Panc1 (cell line): ENCODE measurements around the gene POLA1. TPM values are rescaled to one million over a fixed set of nuclear protein-coding genes. Genes with fewer than 3 reads are reported as not detected.

Experiments used
- ATAC-seq: fragments of 200-7000 bp; cut with Tn5 transposase; 2 replicates; pipeline ENCODE4 v1.9.1; 2020; ENCODE audit warnings: mild to moderate bottlenecking, moderate library complexity
- BruUV-seq: library from RNA; stranded (reverse); fragments of 400-500 nt; replicated peaks from 2 replicates; lab custom pipeline; 2021; lab: Mats Ljungman, UMichigan
- CTCF ChIA-PET: fragments of 300-600 bp; sonication (Branson Sonifier 250); formaldehyde crosslinking; loops from one replicate; lab custom pipeline; 2022; ENCODE audit warnings: antibody characterized with exemption; lab: Charles Lee
- POLR2A ChIA-PET: fragments of 300-600 bp; sonication (Branson Sonifier 250); formaldehyde crosslinking; loops from one replicate; lab custom pipeline; 2022; ENCODE audit warnings: antibody characterized with exemption; lab: Charles Lee
- DNase-seq: peaks from one replicate; pipeline ENCODE4 v3.0.0-alpha.2; 2010; ENCODE audit warnings: low read depth, low spot score
- H3K27ac ChIP-seq: 2 replicates; pipeline ENCODE4 v1.5.1; 2011; ENCODE audit warnings: mild to moderate bottlenecking, low read length, inconsistent platforms
- H3K27me3 ChIP-seq: fragments of 200-500 bp; sonication (Bioruptor generic); 2 replicates; pipeline ENCODE4 v1.6.0; 2014; ENCODE audit warnings: low read length, inconsistent platforms; ENCODE audit not compliant: control insufficient read depth, insufficient read depth
- H3K36me3 ChIP-seq: fragments of 200-500 bp; sonication (Bioruptor generic); 2 replicates; pipeline ENCODE4 v1.5.1; 2014; ENCODE audit warnings: inconsistent platforms, mild to moderate bottlenecking, low read length, moderate library complexity; ENCODE audit not compliant: control insufficient read depth, insufficient read depth
- H3K4me1 ChIP-seq: 2 replicates; pipeline ENCODE4 v1.5.1; 2011; ENCODE audit warnings: inconsistent platforms, mild to moderate bottlenecking, low read length, moderate library complexity; ENCODE audit not compliant: control insufficient read depth, insufficient read depth
- H3K4me3 ChIP-seq, 2 experiments: 2 replicates each; pipeline ENCODE4 v1.5.1; 2011 to 2012; ENCODE audit warnings: low read depth in 2 of 2, low read length in 2 of 2, mild to moderate bottlenecking in 2 of 2, inconsistent platforms in 1 of 2, moderate library complexity in 1 of 2
- H3K9me3 ChIP-seq: fragments of 200-500 bp; sonication (Bioruptor generic); 2 replicates; pipeline ENCODE4 v1.5.1; 2014; ENCODE audit warnings: low read depth, mild to moderate bottlenecking, inconsistent platforms, low read length, moderate library complexity; ENCODE audit not compliant: control insufficient read depth, insufficient read depth
- POLR2AphosphoS5 ChIP-seq: IDR thresholded peaks from 2 replicates; pipeline ENCODE4 v1.6.1; 2012; ENCODE audit warnings: mild to moderate bottlenecking, low read depth, low read length, moderate library complexity
- SIN3A ChIP-seq: IDR thresholded peaks from 2 replicates; pipeline ENCODE4 v1.6.1; 2012; ENCODE audit warnings: low read depth, mild to moderate bottlenecking, low read length, moderate library complexity, borderline replicate concordance; ENCODE audit not compliant: insufficient read depth
- TCF7L2 ChIP-seq: IDR thresholded peaks from 2 replicates; pipeline ENCODE4 v1.6.1; 2011; ENCODE audit warnings: mild to moderate bottlenecking, low read depth, low read length, inconsistent platforms
- in situ Hi-C: cut with HindIII; loops from 2 replicates; pipeline ENCODE4 v1.10.0; 2016; ENCODE audit warnings: low sequenced_read_pairs, low pct_unique_long_range_greater_than_20kb
- intact Hi-C: fragments of 100-400 bp; cut with micrococcal nuclease; formaldehyde crosslinking; loops from one replicate; pipeline ENCODE4 v1.10.0; 2022; ENCODE audit not compliant: unreplicated experiment
- total RNA-seq: library from RNA; stranded (reverse); gene quantifications from one replicate; pipeline ENCODE4 v1.2.1, GENCODE V29; 2021; ENCODE audit not compliant: unreplicated experiment
- TF ChIP-seq, protein P1 (sequence below): fragments of 450-650 bp; IDR thresholded peaks from 2 replicates; pipeline ENCODE4 v1.5.1; 2017; ENCODE audit warnings: mild to moderate bottlenecking
- TF ChIP-seq, protein P2 (sequence below), 2 experiments: IDR thresholded peaks; 2 replicates each; pipeline ENCODE4 v1.6.1; 2011 to 2012; ENCODE audit warnings: low read depth in 2 of 2, control low read depth in 1 of 2, low read length in 1 of 2, mild to moderate bottlenecking in 1 of 2, moderate library complexity in 1 of 2; ENCODE audit not compliant: insufficient read depth in 1 of 2

POLA1 gene
- total RNA-seq, 1 experiment from 2014 or later: 10.5 TPM

DNA sequence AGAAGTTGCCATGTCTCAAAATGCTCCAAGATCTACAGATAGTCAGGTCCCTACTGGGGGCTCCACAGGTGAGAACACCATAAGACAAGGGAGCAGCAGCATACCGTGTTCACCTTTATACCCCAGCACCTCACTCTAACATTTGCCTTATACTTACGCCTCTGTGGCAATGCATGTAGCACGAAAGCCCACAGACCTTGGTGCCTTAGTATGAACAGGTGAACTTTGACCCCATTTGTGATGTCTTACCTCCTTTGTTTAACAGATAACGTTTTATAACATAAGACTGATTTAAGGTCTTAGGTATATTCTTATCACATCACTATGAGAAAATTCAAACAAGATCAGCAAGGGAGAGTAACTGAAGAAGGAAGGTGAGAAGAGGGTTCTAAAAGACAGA, 193.2 kb downstream of the POLA1 start:
- Histone ChIP-seq H3K4me3 (no peak overlapping the region), H3K9me3 (no peaks in the 10 kb centered on the region), H3K4me1 (no peaks in the 10 kb centered on the region), H3K27me3 (no peaks in the 10 kb centered on the region), H3K36me3 (no peaks in the 10 kb centered on the region), H3K27ac (no peak overlapping the region)
- intact Hi-C loops: no loop called here
- DNase-seq: no peak
- ChIA-PET POLR2A (no interaction called here), CTCF (interaction anchor here (0.6 kb wide), 1 partner anchor 47 kb away, joined by 3 read pairs; no protein-coding TSS in a partner anchor)
- TF ChIP-seq, protein P1, sequence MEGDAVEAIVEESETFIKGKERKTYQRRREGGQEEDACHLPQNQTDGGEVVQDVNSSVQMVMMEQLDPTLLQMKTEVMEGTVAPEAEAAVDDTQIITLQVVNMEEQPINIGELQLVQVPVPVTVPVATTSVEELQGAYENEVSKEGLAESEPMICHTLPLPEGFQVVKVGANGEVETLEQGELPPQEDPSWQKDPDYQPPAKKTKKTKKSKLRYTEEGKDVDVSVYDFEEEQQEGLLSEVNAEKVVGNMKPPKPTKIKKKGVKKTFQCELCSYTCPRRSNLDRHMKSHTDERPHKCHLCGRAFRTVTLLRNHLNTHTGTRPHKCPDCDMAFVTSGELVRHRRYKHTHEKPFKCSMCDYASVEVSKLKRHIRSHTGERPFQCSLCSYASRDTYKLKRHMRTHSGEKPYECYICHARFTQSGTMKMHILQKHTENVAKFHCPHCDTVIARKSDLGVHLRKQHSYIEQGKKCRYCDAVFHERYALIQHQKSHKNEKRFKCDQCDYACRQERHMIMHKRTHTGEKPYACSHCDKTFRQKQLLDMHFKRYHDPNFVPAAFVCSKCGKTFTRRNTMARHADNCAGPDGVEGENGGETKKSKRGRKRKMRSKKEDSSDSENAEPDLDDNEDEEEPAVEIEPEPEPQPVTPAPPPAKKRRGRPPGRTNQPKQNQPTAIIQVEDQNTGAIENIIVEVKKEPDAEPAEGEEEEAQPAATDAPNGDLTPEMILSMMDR: no peak
- TF ChIP-seq POLR2AphosphoS5: no peak
- no peak for TF ChIP-seq TCF7L2
- no peak for TF ChIP-seq SIN3A
- TF ChIP-seq, protein P2, sequence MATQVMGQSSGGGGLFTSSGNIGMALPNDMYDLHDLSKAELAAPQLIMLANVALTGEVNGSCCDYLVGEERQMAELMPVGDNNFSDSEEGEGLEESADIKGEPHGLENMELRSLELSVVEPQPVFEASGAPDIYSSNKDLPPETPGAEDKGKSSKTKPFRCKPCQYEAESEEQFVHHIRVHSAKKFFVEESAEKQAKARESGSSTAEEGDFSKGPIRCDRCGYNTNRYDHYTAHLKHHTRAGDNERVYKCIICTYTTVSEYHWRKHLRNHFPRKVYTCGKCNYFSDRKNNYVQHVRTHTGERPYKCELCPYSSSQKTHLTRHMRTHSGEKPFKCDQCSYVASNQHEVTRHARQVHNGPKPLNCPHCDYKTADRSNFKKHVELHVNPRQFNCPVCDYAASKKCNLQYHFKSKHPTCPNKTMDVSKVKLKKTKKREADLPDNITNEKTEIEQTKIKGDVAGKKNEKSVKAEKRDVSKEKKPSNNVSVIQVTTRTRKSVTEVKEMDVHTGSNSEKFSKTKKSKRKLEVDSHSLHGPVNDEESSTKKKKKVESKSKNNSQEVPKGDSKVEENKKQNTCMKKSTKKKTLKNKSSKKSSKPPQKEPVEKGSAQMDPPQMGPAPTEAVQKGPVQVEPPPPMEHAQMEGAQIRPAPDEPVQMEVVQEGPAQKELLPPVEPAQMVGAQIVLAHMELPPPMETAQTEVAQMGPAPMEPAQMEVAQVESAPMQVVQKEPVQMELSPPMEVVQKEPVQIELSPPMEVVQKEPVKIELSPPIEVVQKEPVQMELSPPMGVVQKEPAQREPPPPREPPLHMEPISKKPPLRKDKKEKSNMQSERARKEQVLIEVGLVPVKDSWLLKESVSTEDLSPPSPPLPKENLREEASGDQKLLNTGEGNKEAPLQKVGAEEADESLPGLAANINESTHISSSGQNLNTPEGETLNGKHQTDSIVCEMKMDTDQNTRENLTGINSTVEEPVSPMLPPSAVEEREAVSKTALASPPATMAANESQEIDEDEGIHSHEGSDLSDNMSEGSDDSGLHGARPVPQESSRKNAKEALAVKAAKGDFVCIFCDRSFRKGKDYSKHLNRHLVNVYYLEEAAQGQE (IDR thresholded peaks at IDR 0.05; ENCODE audit: insufficient read depth in 1 of 2, low read depth in 2 of 2, low read length in 1 of 2): no peak
- ATAC-seq: no peak
- BruUV-seq: no TSS peak
- in situ Hi-C loops: no loop called here

DNA sequence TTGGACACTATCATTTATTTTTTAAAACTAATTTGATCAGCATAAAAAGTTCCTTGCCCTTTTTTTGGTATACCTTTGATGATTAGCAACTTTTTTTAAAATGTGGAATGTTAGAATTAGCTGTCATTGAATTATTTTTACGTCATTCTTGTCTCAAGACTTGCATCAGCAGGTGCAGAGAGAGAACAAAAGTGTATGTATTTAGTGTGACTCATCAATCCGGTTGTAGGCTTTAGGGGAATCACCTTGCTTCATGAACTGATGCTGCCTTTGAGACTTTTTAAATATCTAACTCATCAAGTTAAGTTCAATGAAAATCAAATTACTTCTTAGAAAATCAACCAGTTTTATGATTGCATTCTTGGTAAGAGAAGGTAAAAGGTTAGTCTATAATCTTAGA, 197.0 kb downstream of the POLA1 start:
- Histone ChIP-seq H3K36me3 (no peaks in the 10 kb centered on the region), H3K9me3 (no peaks in the 10 kb centered on the region), H3K27me3 (no peaks in the 10 kb centered on the region), H3K4me3 (no peak overlapping the region), H3K27ac (no peak overlapping the region), H3K4me1 (no peaks in the 10 kb centered on the region)
- in situ Hi-C loops: no loop called here
- ChIA-PET POLR2A (no interaction called here), CTCF (no interaction called here)
- intact Hi-C loops: no loop called here
- no TSS peak for BruUV-seq
- no peak for DNase-seq
- no peak for TF ChIP-seq TCF7L2
- TF ChIP-seq POLR2AphosphoS5: no peak
- TF ChIP-seq, protein P2 (IDR thresholded peaks at IDR 0.05; ENCODE audit: insufficient read depth in 1 of 2, low read depth in 2 of 2, low read length in 1 of 2): no peak
- no peak for TF ChIP-seq SIN3A
- TF ChIP-seq, protein P1: no peak
- no peak for ATAC-seq
